BJ (cell line): ENCODE results near the gene GEMIN8. TPM values are rescaled to one million over a fixed set of nuclear protein-coding genes. Genes with fewer than 3 reads are reported as not detected.

ENCODE experiments used
- CTCF ChIA-PET: fragments of 350-600 bp; formaldehyde crosslinking; extraction: SDS; loops from one replicate; lab custom pipeline; 2021; ENCODE audit warnings: antibody characterized with exemption, inconsistent platforms; lab: Yijun Ruan, JAX
- POLR2A ChIA-PET: fragments of 300-600 bp; sonication (Branson Sonifier 250); formaldehyde crosslinking; extraction: SDS; loops from one replicate; lab custom pipeline; 2021; ENCODE audit warnings: antibody characterized with exemption; lab: Charles Lee
- DNase-seq: peaks from one replicate; pipeline ENCODE4 v3.0.0-alpha.2; 2011; ENCODE audit warnings: low read depth
- H3K27me3 ChIP-seq: 2 replicates; pipeline ENCODE4 v1.6.0; 2011; ENCODE audit warnings: low read length; ENCODE audit not compliant: control insufficient read depth, insufficient read depth
- H3K36me3 ChIP-seq: 2 replicates; pipeline ENCODE4 v1.5.1; 2011; ENCODE audit warnings: low read length; ENCODE audit not compliant: control insufficient read depth, insufficient read depth
- H3K4me3 ChIP-seq: 2 replicates; pipeline ENCODE4 v1.5.1; 2011; ENCODE audit warnings: low read depth, mild to moderate bottlenecking, control low read depth, low read length
- polyA minus RNA-seq: library from RNA; depleted of rRNA, polyadenylated mRNA; stranded (reverse); fragments of >200 nt; gene quantifications from 2 replicates; pipeline ENCODE4 v1.2.3, GENCODE V29; 2011; rRNA and poly(A)+ RNA removed
- polyA plus RNA-seq: library from polyadenylated mRNA; depleted of rRNA; stranded (reverse); fragments of >200 nt; gene quantifications from 2 replicates; pipeline ENCODE4 v1.2.3, GENCODE V29; 2011; rRNA removed
- TF ChIP-seq, protein P1 (sequence below): IDR thresholded peaks from 2 replicates; pipeline ENCODE4 v1.5.1; 2011; ENCODE audit warnings: low read depth, mild to moderate bottlenecking, control low read depth, inconsistent platforms, low read length, moderate library complexity; ENCODE audit not compliant: insufficient read depth

GEMIN8 gene, protein sequence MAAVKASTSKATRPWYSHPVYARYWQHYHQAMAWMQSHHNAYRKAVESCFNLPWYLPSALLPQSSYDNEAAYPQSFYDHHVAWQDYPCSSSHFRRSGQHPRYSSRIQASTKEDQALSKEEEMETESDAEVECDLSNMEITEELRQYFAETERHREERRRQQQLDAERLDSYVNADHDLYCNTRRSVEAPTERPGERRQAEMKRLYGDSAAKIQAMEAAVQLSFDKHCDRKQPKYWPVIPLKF
- polyA plus RNA-seq (20.7 and 21.5 TPM in 2 replicates), polyA minus RNA-seq (8.6 and 12.7 TPM in 2 replicates)

GRCh38 chrX:14029425-14030173 lies at the start of gene GEMIN8:
TSS of gene GEMIN8 (minus strand) at chrX:14029892. CDS start at chrX:14021478, 8,414 bp downstream.
- H3K27me3 ChIP-seq, result no peaks in the 10 kb centered on the region
- POLR2A ChIA-PET, result interaction anchor here (0.7 kb wide), 1 partner anchor 512 kb away, joined by 4 read pairs; no protein-coding TSS in a partner anchor
- CTCF ChIA-PET, result interaction anchor here (0.7 to 1.7 kb wide), 4 partner anchors 14 to 523 kb away, joined by 3 to 7 read pairs (median 4); no protein-coding TSS in a partner anchor
- peak within 1 kb of the TSS; percentile 59 for H3K4me3 ChIP-seq
- TF ChIP-seq, protein P1, sequence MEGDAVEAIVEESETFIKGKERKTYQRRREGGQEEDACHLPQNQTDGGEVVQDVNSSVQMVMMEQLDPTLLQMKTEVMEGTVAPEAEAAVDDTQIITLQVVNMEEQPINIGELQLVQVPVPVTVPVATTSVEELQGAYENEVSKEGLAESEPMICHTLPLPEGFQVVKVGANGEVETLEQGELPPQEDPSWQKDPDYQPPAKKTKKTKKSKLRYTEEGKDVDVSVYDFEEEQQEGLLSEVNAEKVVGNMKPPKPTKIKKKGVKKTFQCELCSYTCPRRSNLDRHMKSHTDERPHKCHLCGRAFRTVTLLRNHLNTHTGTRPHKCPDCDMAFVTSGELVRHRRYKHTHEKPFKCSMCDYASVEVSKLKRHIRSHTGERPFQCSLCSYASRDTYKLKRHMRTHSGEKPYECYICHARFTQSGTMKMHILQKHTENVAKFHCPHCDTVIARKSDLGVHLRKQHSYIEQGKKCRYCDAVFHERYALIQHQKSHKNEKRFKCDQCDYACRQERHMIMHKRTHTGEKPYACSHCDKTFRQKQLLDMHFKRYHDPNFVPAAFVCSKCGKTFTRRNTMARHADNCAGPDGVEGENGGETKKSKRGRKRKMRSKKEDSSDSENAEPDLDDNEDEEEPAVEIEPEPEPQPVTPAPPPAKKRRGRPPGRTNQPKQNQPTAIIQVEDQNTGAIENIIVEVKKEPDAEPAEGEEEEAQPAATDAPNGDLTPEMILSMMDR, result no peak
- no peak for DNase-seq
- no peaks in the 10 kb centered on the region for H3K36me3 ChIP-seq

GRCh38 chrX:14076639-14077038 lies 46.9 kb upstream of the GEMIN8 start:
- TF ChIP-seq, protein P1, result no peak
- ChIA-PET POLR2A (no interaction called here), CTCF (no interaction called here)
- Histone ChIP-seq H3K36me3 (no peaks in the 10 kb centered on the region), H3K27me3 (no peaks in the 10 kb centered on the region), H3K4me3 (no peak overlapping the region)
- no peak for DNase-seq

- DNase-seq, result no peak
- no peaks in the 10 kb centered on the region for H3K27me3 ChIP-seq
- H3K36me3 ChIP-seq, result no peaks in the 10 kb centered on the region
- TF ChIP-seq, protein P1, result no peak
- no peak overlapping the region for H3K4me3 ChIP-seq
- ChIA-PET POLR2A (no interaction called here), CTCF (interaction anchor here (0.6 kb wide), 1 partner anchor 34 kb away, joined by 3 read pairs; no protein-coding TSS in a partner anchor)
These were observed 43.9 kb upstream of the GEMIN8 start for GRCh38 chrX:14073556-14073955.

GRCh38 chrX:14073071-14073470 lies 43.4 kb upstream of the GEMIN8 start:
- ChIA-PET POLR2A (no interaction called here), CTCF (interaction anchor here (0.6 kb wide), 1 partner anchor 33 kb away, joined by 3 read pairs; no protein-coding TSS in a partner anchor)
- no peak for DNase-seq
- TF ChIP-seq, protein P1, result no peak
- no peaks in the 10 kb centered on the region for H3K36me3 ChIP-seq
- no peaks in the 10 kb centered on the region for H3K27me3 ChIP-seq
- no peak overlapping the region for H3K4me3 ChIP-seq

DNA sequence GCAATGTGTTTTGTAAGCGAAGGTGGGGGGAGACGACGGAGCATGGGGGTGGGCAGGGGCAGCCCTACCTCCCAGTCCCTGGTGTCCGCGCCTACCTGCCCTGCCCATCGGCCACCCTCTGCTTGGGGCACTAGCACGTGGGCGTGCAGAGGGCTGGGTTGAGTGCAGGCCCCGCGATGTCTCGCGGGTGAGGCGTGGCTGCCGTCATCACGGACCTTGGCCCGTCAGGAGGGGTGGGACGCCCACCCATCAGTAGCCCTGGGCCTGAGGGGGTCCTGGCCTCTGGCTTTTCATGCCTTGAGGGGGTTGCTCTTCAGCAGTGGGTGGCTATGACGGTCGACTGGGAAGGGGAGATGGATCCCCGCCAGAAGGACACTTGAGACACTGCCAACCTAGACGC lies 36.1 kb upstream of the GEMIN8 start:
- ChIA-PET CTCF (no interaction called here), POLR2A (no interaction called here)
- no peak for DNase-seq
- Histone ChIP-seq H3K27me3 (no peaks in the 10 kb centered on the region), H3K4me3 (no peak overlapping the region), H3K36me3 (no peaks in the 10 kb centered on the region)
- TF ChIP-seq, protein P1, result no peak
